Erythroblast (primary cell): ENCODE results near the gene C9orf40.

Experiments
- GATA1 ChIP-seq: IDR thresholded peaks from 2 replicates; pipeline ENCODE4 v1.6.1; 2011; ENCODE audit warnings: low read depth, mild to moderate bottlenecking, control low read depth, low read length, moderate library complexity
- POLR2A ChIP-seq: IDR thresholded peaks from 2 replicates; pipeline ENCODE4 v1.6.1; 2011; ENCODE audit warnings: mild to moderate bottlenecking, low read length

DNA sequence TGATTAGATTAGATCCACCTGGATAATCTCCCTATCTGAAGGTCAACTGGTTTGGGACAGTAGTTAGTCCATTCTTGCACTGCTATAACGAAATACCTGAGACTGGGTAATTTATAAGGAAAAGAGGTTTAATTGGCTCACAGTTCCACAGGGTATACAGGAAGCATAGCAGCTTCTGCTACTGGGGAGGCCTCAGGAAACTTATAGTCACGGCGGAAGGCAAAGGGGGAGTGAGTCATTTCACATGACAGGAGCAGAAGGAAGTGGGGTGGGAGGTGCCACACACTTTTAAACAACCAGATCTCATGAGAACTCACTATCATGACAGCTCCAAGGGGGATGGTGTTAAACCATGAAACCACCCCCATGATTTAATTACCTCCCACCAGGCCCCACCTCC lies 9.9 kb downstream of the C9orf40 start:
- TF ChIP-seq POLR2A (no peak), GATA1 (no peak)
